NCI-H2029 treated with DMSO at 0.1 percent for 48 hours (cell line): ENCODE data around the gene INTS1.
A peak's percentile ranks its signal among the peaks of the same experiment; 100 is the strongest.

Experiments used
- DNase-seq: peaks from one replicate; lab custom pipeline; 2025; lab: John Stamatoyannopoulos, UW

INTS1 gene

GRCh38 chr7:1463676-1464223, 40.4 kb downstream of the INTS1 start:
- DNase-seq: no peak

GRCh38 chr7:1461646-1462375, 42.4 kb downstream of the INTS1 start:
- DNase-seq: no peak

GRCh38 chr7:1460821-1461645, 43.2 kb downstream of the INTS1 start:
- DNase-seq: no peak

DNA sequence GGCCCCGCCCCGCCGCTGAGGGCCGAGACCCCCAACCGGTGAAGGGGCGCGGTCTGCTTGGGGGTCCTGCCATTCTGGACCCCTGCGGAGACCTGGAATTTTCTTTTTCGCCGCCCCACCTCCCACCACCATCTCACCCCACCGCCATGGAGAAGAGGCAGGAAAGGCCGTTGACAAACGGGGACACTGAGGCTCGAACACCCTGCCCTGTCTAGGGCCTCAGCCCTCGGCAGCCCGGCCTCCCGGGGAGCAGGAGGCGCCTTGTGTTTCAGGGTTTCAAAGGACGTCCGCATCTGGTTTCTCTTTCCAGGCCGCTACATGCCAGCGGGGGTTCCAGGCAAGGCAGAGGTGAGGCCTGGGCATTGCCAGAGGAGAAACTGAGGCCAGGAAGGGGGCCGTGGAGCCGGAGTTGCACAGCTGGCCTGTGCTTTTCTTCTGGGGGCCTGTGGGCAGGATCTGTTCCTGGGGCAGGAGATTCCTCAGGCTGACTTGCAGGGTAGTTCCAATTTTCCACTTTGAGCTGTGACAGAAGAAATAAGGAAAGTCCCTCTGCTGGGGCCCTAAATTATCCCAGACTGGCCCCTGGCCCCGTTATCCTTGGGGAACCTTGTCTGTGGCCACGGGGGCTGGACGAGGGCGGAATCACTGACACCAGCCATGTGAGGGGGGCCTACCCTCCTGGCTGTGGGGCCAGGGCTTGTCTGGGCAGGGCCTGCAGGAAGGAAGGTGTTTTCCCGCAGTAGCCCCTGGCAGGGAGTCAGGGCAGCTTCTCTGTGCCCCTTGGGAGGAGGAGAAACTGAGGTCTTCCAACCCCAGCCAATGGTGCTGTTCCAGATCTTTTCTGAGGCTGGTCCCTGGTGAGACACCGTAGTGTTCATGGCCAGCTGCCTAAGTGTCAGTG, 44.0 kb downstream of the INTS1 start:
- DNase-seq: no peak

DNA sequence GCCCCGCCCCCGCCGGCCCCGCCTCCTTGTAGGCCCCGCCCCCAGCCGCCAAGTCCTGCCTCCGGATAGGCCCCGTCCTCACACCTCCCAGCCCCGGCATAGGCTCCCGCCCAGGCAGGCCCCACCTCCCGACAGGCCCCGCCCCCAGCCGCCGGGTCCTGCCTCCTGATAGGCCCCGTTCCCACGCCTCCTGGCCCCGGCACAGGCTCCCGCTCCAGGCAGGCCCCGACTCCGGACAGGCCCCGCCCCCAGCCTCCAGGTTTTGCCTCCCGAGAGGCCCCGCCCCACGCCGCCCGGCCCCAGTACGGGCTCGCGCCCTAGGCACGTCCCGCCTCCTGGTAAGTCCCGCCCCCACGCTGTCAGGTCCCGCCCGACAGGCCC, 44.7 kb downstream of the INTS1 start:
- peak; percentile 81 for DNase-seq

DNA sequence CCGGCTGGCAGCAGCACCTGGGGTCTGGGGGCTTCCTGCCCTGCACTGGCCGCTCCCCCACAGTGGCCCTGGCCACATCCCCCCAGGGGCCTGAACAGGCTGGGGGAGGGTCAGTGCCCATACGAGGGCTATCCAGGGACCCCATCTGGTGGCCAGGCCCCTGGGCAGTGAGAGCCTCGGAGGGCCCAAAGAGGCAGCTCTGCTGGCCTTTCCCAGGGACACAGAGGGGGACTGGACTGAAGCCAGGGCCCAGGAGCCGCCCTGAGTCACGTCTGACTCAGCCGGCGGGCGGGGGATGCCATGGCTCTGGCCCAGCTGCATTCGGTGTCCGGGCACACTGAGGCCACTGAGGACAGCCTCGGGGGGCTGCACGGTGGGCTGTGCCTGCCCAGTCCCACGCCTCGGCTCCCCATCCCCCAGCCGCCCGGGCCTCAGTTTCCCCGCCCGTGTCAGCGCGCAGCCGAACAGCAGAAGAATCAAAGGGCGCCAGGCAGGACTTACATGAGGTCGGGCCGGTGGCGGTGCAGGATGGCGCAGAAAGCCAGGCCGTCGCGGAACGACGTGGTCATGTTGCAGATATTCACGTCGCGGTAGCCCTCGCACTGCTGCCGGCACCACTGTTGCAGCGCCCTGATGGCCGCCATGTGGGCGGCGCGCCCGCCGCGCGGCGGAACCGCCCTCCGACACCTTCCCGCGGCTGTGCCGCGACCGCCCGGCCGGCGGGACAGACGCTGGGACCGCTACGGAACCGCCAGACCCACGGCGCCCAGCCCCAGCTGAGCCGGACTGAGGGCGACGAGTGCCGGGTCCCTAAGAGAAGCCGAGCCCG, 45.3 kb downstream of the INTS1 start, which contains the start of gene MICALL2:
Gene MICALL2, minus strand, starts transcription at position 788 of the 829 bp plus-strand sequence. Its CDS starts 144 bp downstream, at position 644.
- no peak for DNase-seq

DNA sequence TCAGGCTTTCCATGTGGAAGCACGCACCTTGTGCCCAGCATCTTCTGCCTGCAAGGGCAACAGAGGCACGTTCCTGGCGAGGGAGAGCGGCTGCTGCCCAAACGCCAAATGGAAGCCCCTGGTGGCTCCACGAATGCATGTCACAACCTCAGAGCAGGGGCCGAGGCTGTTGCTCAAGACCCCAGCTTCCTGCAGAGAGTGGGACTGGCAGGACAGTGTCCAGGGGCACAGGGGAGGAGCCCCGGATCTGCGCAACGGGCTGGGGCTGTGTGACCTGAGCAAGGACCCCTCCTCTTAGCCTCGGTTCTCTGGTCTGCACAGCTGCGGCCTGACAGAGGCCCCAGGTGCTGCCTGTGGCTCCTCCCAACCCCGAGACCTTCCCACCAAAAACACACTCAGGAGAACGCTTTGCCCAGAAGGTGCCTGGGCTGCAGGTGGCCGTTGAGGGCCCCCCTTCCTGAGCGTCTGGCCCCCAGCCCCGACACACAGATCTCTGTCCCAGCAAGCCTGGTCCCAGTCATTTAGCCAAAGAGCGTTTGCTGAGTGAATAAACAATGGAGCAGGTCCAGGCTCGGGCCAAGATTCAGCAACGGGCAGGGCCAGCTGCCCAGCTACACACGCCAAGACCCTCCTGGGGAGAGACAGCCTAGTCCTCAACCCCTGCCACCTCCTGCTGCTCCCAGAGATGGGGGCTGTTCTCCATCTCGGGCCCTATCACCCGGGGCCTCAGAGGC, 46.1 kb downstream of the INTS1 start:
- DNase-seq: no peak

DNA sequence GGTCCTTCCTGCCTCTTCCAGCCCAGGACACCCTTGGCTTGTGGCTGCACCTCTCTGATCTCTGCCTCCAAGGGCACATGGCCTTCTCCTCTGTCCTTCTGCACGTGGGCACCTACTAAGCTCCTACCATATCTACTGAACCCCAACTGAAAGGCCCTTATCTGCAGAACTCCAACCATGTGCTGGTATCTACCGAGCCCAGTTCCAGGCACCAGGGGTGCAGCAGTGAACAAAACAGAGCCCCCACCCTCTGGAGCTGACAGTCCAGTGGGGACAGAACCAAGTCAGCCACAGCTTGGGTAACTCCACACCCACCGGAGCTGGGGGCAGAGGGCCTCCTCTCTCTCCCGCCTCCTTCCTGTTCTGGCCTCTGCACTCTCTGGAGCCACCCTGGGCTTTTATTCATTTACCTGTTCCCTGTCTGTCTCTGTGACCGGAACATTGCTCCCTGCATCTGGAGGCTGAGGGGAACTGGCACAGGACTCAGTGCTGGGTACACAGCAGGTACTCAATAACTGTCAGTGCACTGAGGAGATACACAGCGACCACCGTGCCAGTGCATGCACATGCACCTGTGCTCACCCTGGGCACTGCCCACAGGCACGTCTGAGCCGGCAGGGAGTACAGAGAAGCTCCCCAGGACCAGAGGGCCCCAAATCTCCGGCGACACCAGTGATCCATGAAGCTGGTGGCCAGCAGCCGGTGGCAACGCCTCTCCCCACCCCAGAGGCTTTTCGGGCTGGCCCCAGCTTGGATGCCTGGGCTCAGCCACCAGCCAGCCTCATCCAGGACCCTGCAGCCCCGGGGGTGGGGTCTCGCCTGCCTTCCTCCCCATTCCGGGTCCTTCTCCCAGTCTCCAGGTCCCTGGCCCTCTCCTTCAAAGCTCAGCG, 46.9 kb downstream of the INTS1 start:
- DNase-seq: no peak

DNA sequence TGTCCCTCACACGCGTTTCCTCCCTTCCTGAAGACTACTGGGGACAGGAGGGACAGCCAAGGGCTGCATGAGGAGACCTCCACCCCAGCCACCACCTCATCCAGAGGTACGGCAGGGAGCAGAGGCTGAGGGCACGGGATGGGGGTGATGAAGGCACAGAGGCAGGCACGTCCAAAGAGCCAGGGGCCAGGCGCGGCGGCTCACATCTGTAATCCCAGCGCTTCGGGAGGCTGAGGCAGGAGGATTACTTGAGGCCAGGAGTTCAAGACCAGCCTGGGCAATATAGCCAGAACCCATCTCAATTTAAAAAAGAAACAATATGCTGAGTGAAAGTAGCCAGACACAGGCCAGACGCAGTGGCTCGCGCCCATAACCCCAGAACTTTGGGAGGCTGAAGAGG, 48.2 kb downstream of the INTS1 start:
- DNase-seq: no peak

GRCh38 chr7:1455241-1455939, 48.8 kb downstream of the INTS1 start:
- DNase-seq: peak; percentile 81

DNA sequence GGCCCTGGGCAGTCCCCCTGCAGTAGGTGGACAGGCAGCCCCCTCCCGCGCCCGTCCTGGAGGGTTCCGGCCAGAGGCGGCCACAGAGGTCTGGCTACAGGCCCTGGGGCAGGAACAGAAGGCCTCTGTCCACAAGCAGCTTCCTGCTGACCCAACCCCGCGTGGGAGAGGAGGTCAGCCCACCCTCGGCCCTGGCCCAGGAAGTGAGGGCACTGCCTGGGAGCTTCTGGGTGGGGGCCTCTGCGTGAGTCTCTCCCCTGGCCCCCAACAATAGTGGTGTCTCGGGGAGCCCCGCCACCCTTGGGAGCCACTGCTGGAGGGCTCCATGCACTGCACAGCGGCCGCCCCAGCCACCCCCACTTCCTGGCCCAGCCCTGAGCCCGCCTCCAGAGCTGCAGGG, 49.6 kb downstream of the INTS1 start:
- DNase-seq: no peak

- no peak for DNase-seq
Observed at GRCh38 chr7:1452205-1452604, 52.0 kb downstream of the INTS1 start.

GRCh38 chr7:1450987-1451386, 53.2 kb downstream of the INTS1 start:
- DNase-seq: no peak

DNA sequence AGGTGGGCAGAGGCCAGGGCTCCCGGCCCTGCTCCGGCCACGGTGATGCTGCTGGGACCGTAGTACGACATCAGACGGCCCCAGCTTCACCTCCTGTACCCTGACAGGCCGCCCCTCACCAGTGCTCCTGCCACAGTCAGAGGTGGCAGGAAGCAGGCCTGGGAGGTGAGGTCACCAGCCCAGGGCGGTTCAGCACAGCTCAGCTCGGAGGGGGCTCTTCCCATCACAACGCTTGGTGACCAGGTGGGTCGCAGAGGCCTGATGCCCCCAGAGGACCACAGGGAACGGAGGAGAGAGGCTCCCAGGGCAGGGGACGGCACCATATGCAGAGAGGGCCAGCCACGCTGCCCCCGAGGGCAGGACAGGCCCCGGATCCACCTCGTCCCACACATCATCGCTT, 53.8 kb downstream of the INTS1 start:
- no peak for DNase-seq

GRCh38 chr7:1449951-1450350, 54.2 kb downstream of the INTS1 start:
- no peak for DNase-seq

GRCh38 chr7:1449501-1449900, 54.7 kb downstream of the INTS1 start:
- no peak for DNase-seq

GRCh38 chr7:1448958-1449357, 55.2 kb downstream of the INTS1 start:
- no peak for DNase-seq

GRCh38 chr7:1447551-1448244, 56.5 kb downstream of the INTS1 start:
- no peak for DNase-seq
